Measurements from ENCODE around the gene FBN3.

Gene FBN3

GRCh38 chr19:8120636-8121480 is 28.5 kb downstream of the FBN3 start:
- Histone ChIP-seq H3K9ac (ENCODE audit: low read depth, low read length, poor library complexity, severe bottlenecking) (no peak overlapping the region), H3K36me3 (ENCODE audit: insufficient read depth, low read length) (no peaks in the 10 kb centered on the region), H3K27me3 (ENCODE audit: insufficient read depth, low read length, poor library complexity, severe bottlenecking) (no peaks in the 10 kb centered on the region), H3K9me3 (ENCODE audit: insufficient read depth, low read depth, low read length) (no peaks in the 10 kb centered on the region), H3K4me2 (ENCODE audit: low read depth, low read length, poor library complexity, severe bottlenecking) (no peak overlapping the region), H3K4me3 (ENCODE audit: low read length, poor library complexity, severe bottlenecking) (no peak overlapping the region), H4K20me1 (ENCODE audit: insufficient read depth, low read length, poor library complexity, severe bottlenecking) (no peaks in the 10 kb centered on the region), H3K79me2 (ENCODE audit: insufficient read depth, low read length) (no peaks in the 10 kb centered on the region), H3K9me2 (replicated peaks; ENCODE audit: low read depth, low read length) (no peaks in the 10 kb centered on the region), H3K4me1 (ENCODE audit: insufficient read depth, low read length, poor library complexity, severe bottlenecking) (no peaks in the 10 kb centered on the region), H3F3A (ENCODE audit: low read depth) (no peaks in the 10 kb centered on the region), H2AFZ (ENCODE audit: low read length) (no peak overlapping the region)
- TF ChIP-seq EZH2phosphoT487 (IDR thresholded peaks at IDR 0.05; ENCODE audit: borderline replicate concordance) (no peak), CTCF (conservative IDR thresholded peaks at IDR 0.05; ENCODE audit: low read length) (no peak)

- H3K36me3 ChIP-seq (ENCODE audit: insufficient read depth, low read length) = no peaks in the 10 kb centered on the region
- no peaks in the 10 kb centered on the region for H3K4me1 ChIP-seq (ENCODE audit: insufficient read depth, low read length, poor library complexity, severe bottlenecking)
- H3K9me2 ChIP-seq (replicated peaks; ENCODE audit: low read depth, low read length) = no peaks in the 10 kb centered on the region
- H3K9ac ChIP-seq (ENCODE audit: low read depth, low read length, poor library complexity, severe bottlenecking) = no peak overlapping the region
- no peaks in the 10 kb centered on the region for H3F3A ChIP-seq (ENCODE audit: low read depth)
- H3K27me3 ChIP-seq (ENCODE audit: insufficient read depth, low read length, poor library complexity, severe bottlenecking) = no peaks in the 10 kb centered on the region
- H2AFZ ChIP-seq (ENCODE audit: low read length) = no peak overlapping the region
- no peaks in the 10 kb centered on the region for H3K9me3 ChIP-seq (ENCODE audit: insufficient read depth, low read depth, low read length)
- H3K79me2 ChIP-seq (ENCODE audit: insufficient read depth, low read length) = no peaks in the 10 kb centered on the region
- TF ChIP-seq EZH2phosphoT487 (IDR thresholded peaks at IDR 0.05; ENCODE audit: borderline replicate concordance) (no peak), CTCF (conservative IDR thresholded peaks at IDR 0.05; ENCODE audit: low read length) (no peak)
- H3K4me3 ChIP-seq (ENCODE audit: low read length, poor library complexity, severe bottlenecking) = no peak overlapping the region
- no peaks in the 10 kb centered on the region for H4K20me1 ChIP-seq (ENCODE audit: insufficient read depth, low read length, poor library complexity, severe bottlenecking)
- H3K4me2 ChIP-seq (ENCODE audit: low read depth, low read length, poor library complexity, severe bottlenecking) = no peak overlapping the region
Measured at GRCh38 chr19:8117991-8118390, 31.4 kb downstream of the FBN3 start.

- H3K9me2 ChIP-seq (replicated peaks; ENCODE audit: low read depth, low read length) = no peaks in the 10 kb centered on the region
- H3F3A ChIP-seq (ENCODE audit: low read depth) = no peaks in the 10 kb centered on the region
- H4K20me1 ChIP-seq (ENCODE audit: insufficient read depth, low read length, poor library complexity, severe bottlenecking) = no peaks in the 10 kb centered on the region
- no peak for TF ChIP-seq EZH2phosphoT487 (IDR thresholded peaks at IDR 0.05; ENCODE audit: borderline replicate concordance)
- no peak for TF ChIP-seq CTCF (conservative IDR thresholded peaks at IDR 0.05; ENCODE audit: low read length)
- no peak overlapping the region for H3K4me2 ChIP-seq (ENCODE audit: low read depth, low read length, poor library complexity, severe bottlenecking)
- no peaks in the 10 kb centered on the region for H3K79me2 ChIP-seq (ENCODE audit: insufficient read depth, low read length)
- no peaks in the 10 kb centered on the region for H3K27me3 ChIP-seq (ENCODE audit: insufficient read depth, low read length, poor library complexity, severe bottlenecking)
- no peaks in the 10 kb centered on the region for H3K4me1 ChIP-seq (ENCODE audit: insufficient read depth, low read length, poor library complexity, severe bottlenecking)
- no peaks in the 10 kb centered on the region for H3K36me3 ChIP-seq (ENCODE audit: insufficient read depth, low read length)
- no peak overlapping the region for H2AFZ ChIP-seq (ENCODE audit: low read length)
- H3K9ac ChIP-seq (ENCODE audit: low read depth, low read length, poor library complexity, severe bottlenecking) = no peak overlapping the region
- H3K9me3 ChIP-seq (ENCODE audit: insufficient read depth, low read depth, low read length) = no peaks in the 10 kb centered on the region
- H3K4me3 ChIP-seq (ENCODE audit: low read length, poor library complexity, severe bottlenecking) = no peak overlapping the region
Measured at GRCh38 chr19:8116437-8117293, 32.7 kb downstream of the FBN3 start.

Measured in Loucy (cell line).